Endothelial cell of umbilical vein (primary cell): ENCODE data around the gene ARSD. TPM values are rescaled to one million over a fixed set of nuclear protein-coding genes. Genes with fewer than 3 reads are reported as not detected.

ENCODE experiments used
- BruUV-seq: library from RNA; stranded (reverse); fragments of 400-500 nt; replicated peaks from 2 replicates; lab custom pipeline; 2021; lab: Mats Ljungman, UMichigan
- CTCF ChIA-PET: fragments of 300-600, 350-600 bp; sonication (Branson Sonifier 250); formaldehyde crosslinking; loops from one replicate; lab custom pipeline; 2021; ENCODE audit warnings: antibody characterized with exemption, inconsistent platforms; lab: Charles Lee
- POLR2A ChIA-PET: fragments of 300-600, 350-600 bp; sonication (Branson Sonifier 250); formaldehyde crosslinking; loops from one replicate; lab custom pipeline; 2021; ENCODE audit warnings: antibody characterized with exemption, inconsistent platforms; lab: Charles Lee
- DNase-seq: peaks from one replicate; pipeline ENCODE4 v3.0.0-alpha.2; 2011; ENCODE audit warnings: low read depth, low spot score
- FAIRE-seq: peaks from 2 replicates; lab custom pipeline; 2011; peaks lifted over from hg19 to GRCh38; lab: Jason Lieb, UNC
- H2AFZ ChIP-seq: 2 replicates; pipeline ENCODE4 v1.6.0; 2012; ENCODE audit warnings: low read depth, low read length, control low read depth, inconsistent platforms
- H3K27ac ChIP-seq: 2 replicates; pipeline ENCODE4 v1.5.1; 2011; ENCODE audit warnings: low read depth, mild to moderate bottlenecking, control low read depth, low read length, moderate library complexity; ENCODE audit not compliant: insufficient read depth
- H3K27me3 ChIP-seq, 2 experiments: 2 replicates each; pipeline versions ENCODE4 v1.6.0 to v1.6.1; 2011; ENCODE audit warnings: low read length in 2 of 2, mixed read lengths in 1 of 2; ENCODE audit not compliant: control insufficient read depth in 2 of 2, insufficient read depth in 2 of 2
- H3K36me3 ChIP-seq, 2 experiments: 2 replicates in 1 of 2; 3 replicates in 1 of 2; pipeline ENCODE4 v1.5.1; 2011; ENCODE audit warnings: low read length in 2 of 2, mild to moderate bottlenecking in 1 of 2, moderate library complexity in 1 of 2; ENCODE audit not compliant: control insufficient read depth in 2 of 2, insufficient read depth in 2 of 2; ENCODE audit errors: extremely low read depth in 1 of 2
- H3K4me1 ChIP-seq: 3 replicates; pipeline ENCODE4 v1.5.1; 2011; ENCODE audit warnings: mild to moderate bottlenecking, low read length; ENCODE audit not compliant: control insufficient read depth, insufficient read depth; ENCODE audit errors: extremely low read depth
- H3K4me2 ChIP-seq: 2 replicates; pipeline ENCODE4 v1.6.1; 2011; ENCODE audit warnings: low read length, control low read depth, mixed read lengths; ENCODE audit not compliant: insufficient read depth
- H3K4me3 ChIP-seq, 3 experiments: fragments of 200-600 bp in 1 of 3; sonication (generic), shearing (Covaris generic) in 1 of 3; replicated peaks in 1 of 3; 2 replicates each; pipeline ENCODE4 v1.5.1; 2011 to 2016; ENCODE audit warnings: control low read depth in 3 of 3, low read length in 3 of 3, mild to moderate bottlenecking in 2 of 3, inconsistent platforms in 1 of 3, low read depth in 1 of 3, moderate library complexity in 1 of 3; ENCODE audit not compliant: insufficient read depth in 1 of 3
- H3K79me2 ChIP-seq: 2 replicates; pipeline ENCODE4 v1.6.0; 2012; ENCODE audit warnings: low read length, inconsistent platforms; ENCODE audit not compliant: control insufficient read depth, insufficient read depth
- H3K9ac ChIP-seq: replicated peaks from 2 replicates; pipeline ENCODE3; 2011; ENCODE audit warnings: low read length, control low read depth; ENCODE audit not compliant: insufficient read depth; ENCODE audit errors: extremely low read depth
- H3K9me1 ChIP-seq: replicated peaks from 3 replicates; pipeline ENCODE4 v1.6.0; 2011; ENCODE audit warnings: mild to moderate bottlenecking, low read length; ENCODE audit not compliant: control insufficient read depth, insufficient read depth; ENCODE audit errors: extremely low read depth
- H3K9me3 ChIP-seq: replicated peaks from 2 replicates; pipeline ENCODE4 v1.5.1; 2012; ENCODE audit warnings: low read length, inconsistent platforms; ENCODE audit not compliant: control insufficient read depth, insufficient read depth
- H4K20me1 ChIP-seq: replicated peaks from 2 replicates; pipeline ENCODE3; 2011; ENCODE audit warnings: mild to moderate bottlenecking, low read length; ENCODE audit not compliant: control insufficient read depth, insufficient read depth; ENCODE audit errors: extremely low read depth
- EZH2 ChIP-seq: IDR thresholded peaks from 2 replicates; pipeline ENCODE4 v1.6.1; 2012; ENCODE audit warnings: borderline replicate concordance, low read depth, mild to moderate bottlenecking, moderate library complexity, low read length, inconsistent platforms; ENCODE audit not compliant: severe bottlenecking
- GATA2 ChIP-seq: IDR thresholded peaks from 2 replicates; pipeline ENCODE4 v1.7.0; 2011; ENCODE audit warnings: low read depth, mild to moderate bottlenecking, moderate library complexity, mixed read lengths, low read length; ENCODE audit not compliant: insufficient read length, insufficient read depth
- JUN ChIP-seq: IDR thresholded peaks from 2 replicates; pipeline ENCODE4 v1.6.1; 2011; ENCODE audit warnings: borderline replicate concordance, low read depth; ENCODE audit not compliant: insufficient read length, insufficient read depth
- MYC ChIP-seq: IDR thresholded peaks from one replicate; pipeline ENCODE4 v1.6.1; 2011; ENCODE audit warnings: mild to moderate bottlenecking, low read depth, low read length
- POLR2A ChIP-seq: IDR thresholded peaks from 2 replicates; pipeline ENCODE4 v1.6.1; 2012; ENCODE audit warnings: low read depth, mild to moderate bottlenecking, control low read depth, low read length
- POLR2AphosphoS5 ChIP-seq: IDR thresholded peaks from 2 replicates; pipeline ENCODE4 v1.6.1; 2012; ENCODE audit warnings: low read depth, mild to moderate bottlenecking, control low read depth, low read length, moderate library complexity; ENCODE audit not compliant: insufficient read depth
- dilution Hi-C: fragments of 300-500 bp; cut with MboI; formaldehyde crosslinking; loops from one replicate; pipeline ENCODE4 v1.15.0; 2019; ENCODE audit warnings: low sequenced_read_pairs; ENCODE audit not compliant: extremely low pct_ligation_motif_present
- intact Hi-C: fragments of 100-400 bp; cut with micrococcal nuclease; formaldehyde crosslinking; loops from one replicate; pipeline ENCODE4 v1.10.0; 2022
- polyA plus RNA-seq, 4 experiments: library from polyadenylated mRNA; depleted of rRNA in 3 of 4; stranded (reverse) in 3 of 4; unstranded in 1 of 4; fragments of >200 nt; gene quantifications; 2 replicates each; pipeline versions ENCODE4 v1.2.1 to v1.2.3, GENCODE V29; 2011 to 2012; ENCODE audit warnings: missing spikeins in 1 of 4
- total RNA-seq: library from RNA; stranded (reverse); gene quantifications from 2 replicates; pipeline ENCODE4 v1.2.3, GENCODE V29; 2021
- TF ChIP-seq, protein P1 (sequence below): IDR thresholded peaks from 2 replicates; pipeline ENCODE4 v1.6.1; 2011; ENCODE audit not compliant: insufficient read depth, insufficient read length
- TF ChIP-seq, protein P2 (sequence below), 2 donors: IDR thresholded peaks; 1 replicate in 1 of 2; 2 replicates in 1 of 2; pipeline ENCODE4 v1.5.1; 2011; ENCODE audit warnings: low read length in 2 of 2, mild to moderate bottlenecking in 2 of 2, moderate library complexity in 2 of 2, control low read depth in 1 of 2, inconsistent platforms in 1 of 2, low read depth in 1 of 2; ENCODE audit not compliant: insufficient read depth in 1 of 2; ENCODE audit errors: extremely low read depth in 1 of 2

The ARSD gene
- total and polyA plus RNA-seq, 2 donors (not counting 3 experiments of a cell fraction or from before 2014, with no cell fraction given) = 15.5 to 18.6 TPM

- ChIA-PET CTCF (no interaction called here), POLR2A (no interaction called here)
- no peak for FAIRE-seq
Measured at GRCh38 chrX:2962381-2962780, 33.2 kb upstream of the ARSD start.

GRCh38 chrX:2960861-2961515 lies 31.8 kb upstream of the ARSD start:
- no TSS peak for BruUV-seq
- ChIA-PET POLR2A (no interaction called here), CTCF (no interaction called here)
- H3K4me1 ChIP-seq = peaks cover 9% of the 10 kb centered on the region
- FAIRE-seq (no peak), DNase-seq (no peak)
- no peak overlapping the region for H3K4me3 ChIP-seq
- no peaks in the 10 kb centered on the region for H3K9me3 ChIP-seq
- TF ChIP-seq JUN (no peak), POLR2AphosphoS5 (no peak), GATA2 (no peak), EZH2 (no peak), POLR2A (no peak), MYC (no peak)
- TF ChIP-seq, protein P1, sequence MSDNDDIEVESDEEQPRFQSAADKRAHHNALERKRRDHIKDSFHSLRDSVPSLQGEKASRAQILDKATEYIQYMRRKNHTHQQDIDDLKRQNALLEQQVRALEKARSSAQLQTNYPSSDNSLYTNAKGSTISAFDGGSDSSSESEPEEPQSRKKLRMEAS = no peak
- TF ChIP-seq, protein P2, sequence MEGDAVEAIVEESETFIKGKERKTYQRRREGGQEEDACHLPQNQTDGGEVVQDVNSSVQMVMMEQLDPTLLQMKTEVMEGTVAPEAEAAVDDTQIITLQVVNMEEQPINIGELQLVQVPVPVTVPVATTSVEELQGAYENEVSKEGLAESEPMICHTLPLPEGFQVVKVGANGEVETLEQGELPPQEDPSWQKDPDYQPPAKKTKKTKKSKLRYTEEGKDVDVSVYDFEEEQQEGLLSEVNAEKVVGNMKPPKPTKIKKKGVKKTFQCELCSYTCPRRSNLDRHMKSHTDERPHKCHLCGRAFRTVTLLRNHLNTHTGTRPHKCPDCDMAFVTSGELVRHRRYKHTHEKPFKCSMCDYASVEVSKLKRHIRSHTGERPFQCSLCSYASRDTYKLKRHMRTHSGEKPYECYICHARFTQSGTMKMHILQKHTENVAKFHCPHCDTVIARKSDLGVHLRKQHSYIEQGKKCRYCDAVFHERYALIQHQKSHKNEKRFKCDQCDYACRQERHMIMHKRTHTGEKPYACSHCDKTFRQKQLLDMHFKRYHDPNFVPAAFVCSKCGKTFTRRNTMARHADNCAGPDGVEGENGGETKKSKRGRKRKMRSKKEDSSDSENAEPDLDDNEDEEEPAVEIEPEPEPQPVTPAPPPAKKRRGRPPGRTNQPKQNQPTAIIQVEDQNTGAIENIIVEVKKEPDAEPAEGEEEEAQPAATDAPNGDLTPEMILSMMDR (IDR thresholded peaks at IDR 0.05; ENCODE audit: extremely low read depth in 1 of 2, insufficient read depth in 1 of 2, low read depth in 1 of 2, low read length in 2 of 2) = no peak
- intact Hi-C loops (no loop called here), dilution Hi-C loops (no loop called here)
- H3K27ac ChIP-seq = no peak overlapping the region
- no peaks in the 10 kb centered on the region for H3K27me3 ChIP-seq
- no peak overlapping the region for H3K4me2 ChIP-seq
- H3K36me3 ChIP-seq = no peaks in the 10 kb centered on the region
- H3K79me2 ChIP-seq = no peaks in the 10 kb centered on the region
- H2AFZ ChIP-seq = no peak overlapping the region
- no peak overlapping the region for H3K9ac ChIP-seq
- H4K20me1 ChIP-seq = no peaks in the 10 kb centered on the region
- no peaks in the 10 kb centered on the region for H3K9me1 ChIP-seq

More at GRCh38 chrX:2962381-2962780, 33.2 kb upstream of the ARSD start:
- H3K27me3 ChIP-seq = no peaks in the 10 kb centered on the region
- H3K79me2 ChIP-seq = no peaks in the 10 kb centered on the region
- no peaks in the 10 kb centered on the region for H3K9me1 ChIP-seq
- TF ChIP-seq MYC = no peak
- TF ChIP-seq, protein P2 (IDR thresholded peaks at IDR 0.05; ENCODE audit: extremely low read depth in 1 of 2, insufficient read depth in 1 of 2, low read depth in 1 of 2, low read length in 2 of 2) = no peak
- TF ChIP-seq GATA2 = no peak
- TF ChIP-seq POLR2AphosphoS5 = no peak
- no peak for TF ChIP-seq EZH2
- H3K9me3 ChIP-seq = no peaks in the 10 kb centered on the region
- no peak overlapping the region for H2AFZ ChIP-seq
- no peak overlapping the region for H3K4me3 ChIP-seq
- H3K4me2 ChIP-seq = no peak overlapping the region
- no TSS peak for BruUV-seq
- intact Hi-C loops = no loop called here
- H3K36me3 ChIP-seq = no peaks in the 10 kb centered on the region
- dilution Hi-C loops = no loop called here
- no peak for DNase-seq
- H4K20me1 ChIP-seq = no peaks in the 10 kb centered on the region
- peaks cover 9% of the 10 kb centered on the region for H3K4me1 ChIP-seq
- H3K9ac ChIP-seq = no peak overlapping the region
- H3K27ac ChIP-seq = no peak overlapping the region
